SK-N-SH (cell line): ENCODE measurements around the gene ANKMY1.

Experiments used
- CHD2 ChIP-seq: fragments of 150-350 bp; IDR thresholded peaks from 2 replicates; pipeline ENCODE4 v1.6.1; 2018; ENCODE audit warnings: low read length; ENCODE audit not compliant: partially characterized antibody
- EP300 ChIP-seq, 2 experiments: IDR thresholded peaks; 2 replicates each; pipeline versions ENCODE4 v1.4.0 to v1.6.1; 2012; ENCODE audit warnings: borderline replicate concordance in 1 of 2, low read depth in 1 of 2, low read length in 1 of 2
- GABPA ChIP-seq: IDR thresholded peaks from 2 replicates; pipeline ENCODE4 v1.4.0; 2012; ENCODE audit warnings: low read depth, mild to moderate bottlenecking
- MXI1 ChIP-seq: IDR thresholded peaks from 2 replicates; pipeline ENCODE4 v1.6.1; 2012; ENCODE audit warnings: mild to moderate bottlenecking, low read depth, low read length, improper control_type of control experiment
- NRF1 ChIP-seq: IDR thresholded peaks from 2 replicates; pipeline ENCODE4 v1.6.1; 2012; ENCODE audit warnings: low read depth, mild to moderate bottlenecking, low read length
- RXRA ChIP-seq: IDR thresholded peaks from 2 replicates; pipeline ENCODE4 v1.4.0; 2012; ENCODE audit warnings: low read depth, mild to moderate bottlenecking, borderline replicate concordance
- SMC3 ChIP-seq: IDR thresholded peaks from 2 replicates; pipeline ENCODE4 v1.6.1; 2012; ENCODE audit warnings: low read depth, low read length, improper control_type of control experiment
- TAF1 ChIP-seq: IDR thresholded peaks from 2 replicates; pipeline ENCODE4 v1.6.1; 2012; ENCODE audit warnings: low read depth, mild to moderate bottlenecking, low read length, moderate library complexity, borderline replicate concordance
- TF ChIP-seq, protein P1 (sequence below): IDR thresholded peaks from 2 replicates; pipeline ENCODE4 v1.6.1; 2012; ENCODE audit warnings: mild to moderate bottlenecking, low read depth, low read length, moderate library complexity
- TF ChIP-seq, protein P2 (sequence below): fragments of 200-600 bp; sonication (generic); IDR thresholded peaks from 2 replicates; pipeline ENCODE4 v1.6.1; 2017; ENCODE audit warnings: antibody characterized with exemption, mild to moderate bottlenecking, moderate library complexity
- TF ChIP-seq, protein P3 (sequence below): IDR thresholded peaks from 2 replicates; pipeline ENCODE4 v1.4.0; 2012; ENCODE audit warnings: low read depth
- TF ChIP-seq, protein P4 (sequence below): fragments of 150-350 bp; IDR thresholded peaks from 2 replicates; pipeline ENCODE4 v1.6.1; 2017; ENCODE audit warnings: antibody characterized with exemption, low read length, low read depth, borderline replicate concordance

DNA sequence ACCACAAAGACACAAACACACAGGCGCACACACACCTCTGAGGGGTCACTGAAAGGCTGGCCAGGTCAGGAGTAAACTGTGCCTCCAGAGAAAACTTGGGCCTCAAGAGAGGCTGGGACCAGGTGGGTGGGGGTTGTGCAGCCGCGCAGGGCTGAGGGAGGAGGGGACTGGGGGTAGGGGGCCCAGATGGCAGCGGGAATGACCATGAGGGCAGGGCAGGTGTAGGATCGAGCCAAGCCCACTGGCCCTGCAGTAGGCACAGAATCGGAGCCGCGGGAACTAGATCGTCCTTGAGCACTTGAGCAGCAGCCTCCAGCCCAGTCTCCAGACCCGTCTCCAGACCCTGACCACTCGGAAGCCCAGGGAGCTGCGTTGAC, 36.8 kb downstream of the ANKMY1 start:
- TF ChIP-seq, protein P1, sequence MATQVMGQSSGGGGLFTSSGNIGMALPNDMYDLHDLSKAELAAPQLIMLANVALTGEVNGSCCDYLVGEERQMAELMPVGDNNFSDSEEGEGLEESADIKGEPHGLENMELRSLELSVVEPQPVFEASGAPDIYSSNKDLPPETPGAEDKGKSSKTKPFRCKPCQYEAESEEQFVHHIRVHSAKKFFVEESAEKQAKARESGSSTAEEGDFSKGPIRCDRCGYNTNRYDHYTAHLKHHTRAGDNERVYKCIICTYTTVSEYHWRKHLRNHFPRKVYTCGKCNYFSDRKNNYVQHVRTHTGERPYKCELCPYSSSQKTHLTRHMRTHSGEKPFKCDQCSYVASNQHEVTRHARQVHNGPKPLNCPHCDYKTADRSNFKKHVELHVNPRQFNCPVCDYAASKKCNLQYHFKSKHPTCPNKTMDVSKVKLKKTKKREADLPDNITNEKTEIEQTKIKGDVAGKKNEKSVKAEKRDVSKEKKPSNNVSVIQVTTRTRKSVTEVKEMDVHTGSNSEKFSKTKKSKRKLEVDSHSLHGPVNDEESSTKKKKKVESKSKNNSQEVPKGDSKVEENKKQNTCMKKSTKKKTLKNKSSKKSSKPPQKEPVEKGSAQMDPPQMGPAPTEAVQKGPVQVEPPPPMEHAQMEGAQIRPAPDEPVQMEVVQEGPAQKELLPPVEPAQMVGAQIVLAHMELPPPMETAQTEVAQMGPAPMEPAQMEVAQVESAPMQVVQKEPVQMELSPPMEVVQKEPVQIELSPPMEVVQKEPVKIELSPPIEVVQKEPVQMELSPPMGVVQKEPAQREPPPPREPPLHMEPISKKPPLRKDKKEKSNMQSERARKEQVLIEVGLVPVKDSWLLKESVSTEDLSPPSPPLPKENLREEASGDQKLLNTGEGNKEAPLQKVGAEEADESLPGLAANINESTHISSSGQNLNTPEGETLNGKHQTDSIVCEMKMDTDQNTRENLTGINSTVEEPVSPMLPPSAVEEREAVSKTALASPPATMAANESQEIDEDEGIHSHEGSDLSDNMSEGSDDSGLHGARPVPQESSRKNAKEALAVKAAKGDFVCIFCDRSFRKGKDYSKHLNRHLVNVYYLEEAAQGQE = no peak
- TF ChIP-seq RXRA (no peak), MXI1 (no peak), GABPA (no peak), EP300 (IDR thresholded peaks at IDR 0.05; ENCODE audit: borderline replicate concordance in 1 of 2, low read depth in 1 of 2, low read length in 1 of 2) (no peak), TAF1 (no peak), SMC3 (no peak), CHD2 (no peak), NRF1 (no peak)
- TF ChIP-seq, protein P2, sequence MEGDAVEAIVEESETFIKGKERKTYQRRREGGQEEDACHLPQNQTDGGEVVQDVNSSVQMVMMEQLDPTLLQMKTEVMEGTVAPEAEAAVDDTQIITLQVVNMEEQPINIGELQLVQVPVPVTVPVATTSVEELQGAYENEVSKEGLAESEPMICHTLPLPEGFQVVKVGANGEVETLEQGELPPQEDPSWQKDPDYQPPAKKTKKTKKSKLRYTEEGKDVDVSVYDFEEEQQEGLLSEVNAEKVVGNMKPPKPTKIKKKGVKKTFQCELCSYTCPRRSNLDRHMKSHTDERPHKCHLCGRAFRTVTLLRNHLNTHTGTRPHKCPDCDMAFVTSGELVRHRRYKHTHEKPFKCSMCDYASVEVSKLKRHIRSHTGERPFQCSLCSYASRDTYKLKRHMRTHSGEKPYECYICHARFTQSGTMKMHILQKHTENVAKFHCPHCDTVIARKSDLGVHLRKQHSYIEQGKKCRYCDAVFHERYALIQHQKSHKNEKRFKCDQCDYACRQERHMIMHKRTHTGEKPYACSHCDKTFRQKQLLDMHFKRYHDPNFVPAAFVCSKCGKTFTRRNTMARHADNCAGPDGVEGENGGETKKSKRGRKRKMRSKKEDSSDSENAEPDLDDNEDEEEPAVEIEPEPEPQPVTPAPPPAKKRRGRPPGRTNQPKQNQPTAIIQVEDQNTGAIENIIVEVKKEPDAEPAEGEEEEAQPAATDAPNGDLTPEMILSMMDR = no peak
- TF ChIP-seq, protein P3, sequence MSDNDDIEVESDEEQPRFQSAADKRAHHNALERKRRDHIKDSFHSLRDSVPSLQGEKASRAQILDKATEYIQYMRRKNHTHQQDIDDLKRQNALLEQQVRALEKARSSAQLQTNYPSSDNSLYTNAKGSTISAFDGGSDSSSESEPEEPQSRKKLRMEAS = no peak
- TF ChIP-seq, protein P4, sequence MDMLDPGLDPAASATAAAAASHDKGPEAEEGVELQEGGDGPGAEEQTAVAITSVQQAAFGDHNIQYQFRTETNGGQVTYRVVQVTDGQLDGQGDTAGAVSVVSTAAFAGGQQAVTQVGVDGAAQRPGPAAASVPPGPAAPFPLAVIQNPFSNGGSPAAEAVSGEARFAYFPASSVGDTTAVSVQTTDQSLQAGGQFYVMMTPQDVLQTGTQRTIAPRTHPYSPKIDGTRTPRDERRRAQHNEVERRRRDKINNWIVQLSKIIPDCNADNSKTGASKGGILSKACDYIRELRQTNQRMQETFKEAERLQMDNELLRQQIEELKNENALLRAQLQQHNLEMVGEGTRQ = no peak
